Tibial nerve (tissue), 4 donors: ENCODE data around the gene OLFM1. TPM values are rescaled to one million over a fixed set of nuclear protein-coding genes. Genes with fewer than 3 reads are reported as not detected.

Experiments used
- DNase-seq, 2 donors: peaks; one replicate each; pipeline ENCODE4 v3.0.0-alpha.2; 2019; ENCODE audit warnings: low spot score in 2 of 2
- H3K27ac ChIP-seq, 4 donors: fragments of 200-600 bp; sonication (generic) in 3 of 4; one replicate each; pipeline ENCODE4 v1.5.1; 2017 to 2019; ENCODE audit warnings: mild to moderate bottlenecking in 1 of 4
- H3K27me3 ChIP-seq, 2 donors: fragments of 200-600 bp; sonication (generic) in 1 of 2; one replicate each; pipeline versions ENCODE4 v1.5.1 to v1.6.0; 2017 to 2019
- H3K36me3 ChIP-seq, 3 donors: fragments of 200-600 bp; sonication (generic); one replicate each; pipeline ENCODE4 v1.5.1; 2018 to 2019
- H3K4me1 ChIP-seq, 4 donors: fragments of 200-600 bp; sonication (generic) in 3 of 4; one replicate each; pipeline ENCODE4 v1.5.1; 2017 to 2019
- H3K4me3 ChIP-seq, 4 donors: fragments of 200-600 bp; sonication (generic) in 3 of 4; one replicate each; pipeline ENCODE4 v1.5.1; 2017 to 2019; ENCODE audit warnings: mild to moderate bottlenecking in 1 of 4, moderate library complexity in 1 of 4
- H3K9me3 ChIP-seq, 4 donors: fragments of 200-600 bp; sonication (generic) in 3 of 4; one replicate each; pipeline ENCODE4 v1.5.1; 2017 to 2019
- EP300 ChIP-seq, 2 donors: sonication (generic); formaldehyde crosslinking; IDR thresholded peaks; one replicate each; pipeline ENCODE4 v1.6.1; 2017; ENCODE audit warnings: antibody characterized with exemption in 2 of 2, mild to moderate bottlenecking in 1 of 2
- POLR2A ChIP-seq, 2 donors: fragments of 450-650 bp; IDR thresholded peaks; one replicate each; pipeline ENCODE4 v1.6.1; 2017; ENCODE audit warnings: antibody characterized with exemption in 2 of 2, mild to moderate bottlenecking in 2 of 2, moderate library complexity in 2 of 2
- WGBS, 2 donors: methylation state at CpG; one replicate each; pipeline ENCODE4 v1.1.5; 2018; 5-methylcytosine and 5-hydroxymethylcytosine counted together
- total RNA-seq, 4 donors: library from RNA; depleted of rRNA; stranded (reverse); fragments of >200 nt; gene quantifications; one replicate each; pipeline ENCODE4 v1.1.0, GENCODE V29; 2016
- TF ChIP-seq, protein P1 (sequence below), 5 experiments: fragments of 200-600 bp in 3 of 5; fragments of 450-650 bp in 2 of 5; sonication (generic) in 3 of 5; IDR thresholded peaks; one replicate each; pipeline ENCODE4 v1.5.1; 2016 to 2019; ENCODE audit warnings: antibody characterized with exemption in 5 of 5, mild to moderate bottlenecking in 3 of 5, moderate library complexity in 2 of 5

OLFM1 gene
- total RNA-seq, 4 donors from 2014 or later, result 30.3 to 63.8 (median 38.3) TPM

DNA sequence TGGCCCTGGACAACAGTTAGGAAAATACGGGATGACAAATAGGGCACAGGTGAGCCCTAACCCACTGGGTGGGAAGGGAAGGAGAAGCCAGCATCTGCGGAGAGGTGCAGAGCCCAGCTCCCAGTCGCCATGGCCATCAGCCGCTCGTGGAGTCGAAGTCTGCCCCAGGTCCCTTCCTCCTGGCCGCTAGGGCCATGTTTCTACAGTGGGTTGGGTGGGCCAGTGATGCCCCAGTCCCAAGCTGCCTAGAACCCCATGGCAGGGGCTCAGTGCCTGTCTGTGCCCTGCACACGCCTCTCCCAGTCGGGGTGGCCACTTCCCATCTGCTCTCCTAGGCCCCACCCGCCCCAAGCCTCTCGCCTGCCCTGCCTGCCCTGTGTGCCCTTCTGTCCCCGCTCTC is 34.8 kb downstream of the OLFM1 start:
- peaks cover 0 to 28% (median 0%) of the 10 kb centered on the region in 3 donors for H3K36me3 ChIP-seq
- TF ChIP-seq, protein P1, sequence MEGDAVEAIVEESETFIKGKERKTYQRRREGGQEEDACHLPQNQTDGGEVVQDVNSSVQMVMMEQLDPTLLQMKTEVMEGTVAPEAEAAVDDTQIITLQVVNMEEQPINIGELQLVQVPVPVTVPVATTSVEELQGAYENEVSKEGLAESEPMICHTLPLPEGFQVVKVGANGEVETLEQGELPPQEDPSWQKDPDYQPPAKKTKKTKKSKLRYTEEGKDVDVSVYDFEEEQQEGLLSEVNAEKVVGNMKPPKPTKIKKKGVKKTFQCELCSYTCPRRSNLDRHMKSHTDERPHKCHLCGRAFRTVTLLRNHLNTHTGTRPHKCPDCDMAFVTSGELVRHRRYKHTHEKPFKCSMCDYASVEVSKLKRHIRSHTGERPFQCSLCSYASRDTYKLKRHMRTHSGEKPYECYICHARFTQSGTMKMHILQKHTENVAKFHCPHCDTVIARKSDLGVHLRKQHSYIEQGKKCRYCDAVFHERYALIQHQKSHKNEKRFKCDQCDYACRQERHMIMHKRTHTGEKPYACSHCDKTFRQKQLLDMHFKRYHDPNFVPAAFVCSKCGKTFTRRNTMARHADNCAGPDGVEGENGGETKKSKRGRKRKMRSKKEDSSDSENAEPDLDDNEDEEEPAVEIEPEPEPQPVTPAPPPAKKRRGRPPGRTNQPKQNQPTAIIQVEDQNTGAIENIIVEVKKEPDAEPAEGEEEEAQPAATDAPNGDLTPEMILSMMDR (IDR thresholded peaks at IDR 0.05), result no peak
- no peak for TF ChIP-seq EP300 (IDR thresholded peaks at IDR 0.05)
- TF ChIP-seq POLR2A (IDR thresholded peaks at IDR 0.05), result no peak
- H3K27me3 ChIP-seq, result no peaks in the 10 kb centered on the region
- peaks cover 0 to 4% (median 2%) of the 10 kb centered on the region in 4 donors for H3K4me1 ChIP-seq
- peaks cover 0 to 9% (median 0%) of the 10 kb centered on the region in 4 donors for H3K9me3 ChIP-seq
- 84 to 87% methylated on average over 12 of the region's 12 CpGs for WGBS, 2 donors
- no peak overlapping the region for H3K27ac ChIP-seq
- DNase-seq, result no peak
- H3K4me3 ChIP-seq, result no peak overlapping the region

DNA sequence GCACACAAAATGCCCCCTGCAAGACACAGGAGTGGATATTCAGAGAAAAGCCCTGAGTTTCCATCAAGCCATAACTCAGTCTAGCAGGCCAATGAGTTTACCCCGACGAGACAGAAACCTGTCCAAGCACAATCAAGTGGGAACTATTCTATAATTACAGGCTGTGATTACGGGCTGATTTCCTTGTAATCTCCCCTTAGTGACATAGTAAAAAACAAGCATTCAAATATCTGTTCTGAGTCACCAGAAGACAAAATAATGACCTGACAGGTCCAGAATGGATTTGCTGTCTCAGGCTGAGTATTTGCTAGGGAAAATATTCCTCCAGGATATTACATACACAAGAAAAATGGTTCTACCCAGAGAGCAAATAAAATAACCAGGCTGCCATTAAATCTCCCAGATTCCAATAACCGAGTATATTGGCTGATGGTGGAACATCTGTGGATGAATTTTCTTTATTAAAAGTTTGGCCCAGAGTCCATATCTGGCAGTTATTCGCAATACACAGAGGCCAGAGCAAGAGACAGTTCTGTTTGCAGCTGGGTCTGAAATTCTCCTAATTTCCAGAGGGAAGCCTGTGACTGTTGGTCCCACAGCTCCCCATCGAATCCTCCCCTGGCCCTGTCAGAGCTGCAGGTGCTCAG is 35.8 kb downstream of the OLFM1 start:
- Histone ChIP-seq H3K36me3 (peaks cover 0 to 28% (median 0%) of the 10 kb centered on the region in 3 donors), H3K4me1 (peaks cover 0 to 4% (median 2%) of the 10 kb centered on the region in 4 donors), H3K4me3 (no peak overlapping the region), H3K27me3 (no peaks in the 10 kb centered on the region), H3K27ac (peak overlapping the region in 2 of 4 donors; percentile 56 to 76), H3K9me3 (peaks cover 0 to 9% (median 0%) of the 10 kb centered on the region in 4 donors)
- no peak for DNase-seq
- WGBS, 2 donors, result 56% methylated on average over 6 of the region's 6 CpGs
- TF ChIP-seq, protein P1 (IDR thresholded peaks at IDR 0.05), result no peak
- no peak for TF ChIP-seq POLR2A (IDR thresholded peaks at IDR 0.05)
- no peak for TF ChIP-seq EP300 (IDR thresholded peaks at IDR 0.05)

DNA sequence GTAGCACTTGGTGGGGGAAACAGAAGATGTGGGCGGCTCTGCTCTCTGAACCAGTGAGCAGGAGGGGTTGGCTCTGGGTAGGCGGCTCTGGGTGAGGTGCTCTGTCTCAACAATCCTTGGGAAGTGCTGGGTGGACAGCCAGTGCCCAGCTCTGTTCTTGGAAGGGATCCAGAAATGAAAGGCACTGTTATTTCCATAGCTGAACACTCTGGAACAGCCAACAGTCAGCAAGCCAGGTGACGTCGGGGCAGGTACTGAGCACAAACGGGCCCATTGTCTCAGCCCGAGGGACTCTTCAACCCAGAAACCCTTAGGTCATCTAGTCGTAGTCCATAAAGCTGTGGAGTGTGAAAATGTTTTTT is 36.3 kb downstream of the OLFM1 start:
- peaks cover 0 to 28% (median 0%) of the 10 kb centered on the region in 3 donors for H3K36me3 ChIP-seq
- H3K27me3 ChIP-seq, result no peaks in the 10 kb centered on the region
- H3K4me3 ChIP-seq, result no peak overlapping the region
- peak overlapping the region in 2 of 4 donors; percentile 56 to 76 for H3K27ac ChIP-seq
- 26 to 39% methylated on average over 7 of the region's 7 CpGs for WGBS, 2 donors
- TF ChIP-seq EP300 (IDR thresholded peaks at IDR 0.05), result peak in 1 of 2 donors; percentile 44
- TF ChIP-seq, protein P1 (IDR thresholded peaks at IDR 0.05), result no peak
- no peak for TF ChIP-seq POLR2A (IDR thresholded peaks at IDR 0.05)
- peaks cover 0 to 4% (median 2%) of the 10 kb centered on the region in 4 donors for H3K4me1 ChIP-seq
- peaks cover 0 to 9% (median 0%) of the 10 kb centered on the region in 4 donors for H3K9me3 ChIP-seq
- DNase-seq, result no peak

DNA sequence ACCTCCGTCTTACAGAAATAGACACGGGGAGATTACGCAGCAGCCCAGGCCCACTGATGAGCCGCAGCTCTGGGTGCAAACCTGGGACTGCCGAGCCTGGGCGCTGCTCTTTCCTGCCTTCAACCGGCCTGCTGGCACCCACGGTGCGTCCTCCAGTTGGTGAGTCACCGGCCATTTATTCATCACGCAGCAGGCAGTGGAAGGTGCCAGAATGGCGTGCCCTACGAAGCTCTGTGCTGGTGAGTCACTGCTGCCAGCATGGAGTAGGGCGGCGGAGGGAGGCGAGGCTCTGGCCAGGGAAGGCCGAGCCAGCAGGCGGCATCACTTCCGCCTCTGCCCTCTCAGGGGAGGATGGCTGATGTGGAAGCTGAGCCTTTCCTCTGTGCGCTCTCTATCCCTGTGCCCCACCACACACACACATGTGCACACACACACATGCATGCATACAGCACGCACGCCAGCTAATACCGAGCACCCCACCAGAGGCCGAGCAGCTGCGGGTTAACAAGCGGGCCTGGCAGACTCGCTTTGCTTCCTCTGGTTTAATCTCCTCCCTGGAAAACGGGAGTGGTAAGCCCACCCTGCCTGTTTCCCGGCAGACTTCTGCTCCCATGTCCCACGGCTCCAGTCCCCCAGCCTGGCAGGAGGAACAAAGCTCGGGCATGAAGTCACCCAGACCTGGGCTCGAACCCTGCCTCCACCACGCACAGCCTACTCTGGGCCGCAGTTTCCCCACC is 39.2 kb downstream of the OLFM1 start:
- no peak for DNase-seq
- H3K9me3 ChIP-seq, result no peaks in the 10 kb centered on the region
- H3K4me3 ChIP-seq, result no peak overlapping the region
- H3K36me3 ChIP-seq, result peaks cover 0 to 4% (median 0%) of the 10 kb centered on the region in 3 donors
- H3K27me3 ChIP-seq, result no peaks in the 10 kb centered on the region
- no peak for TF ChIP-seq POLR2A (IDR thresholded peaks at IDR 0.05)
- TF ChIP-seq, protein P1 (IDR thresholded peaks at IDR 0.05), result no peak
- peak in 1 of 2 donors; percentile 51 for TF ChIP-seq EP300 (IDR thresholded peaks at IDR 0.05)
- no peak overlapping the region for H3K27ac ChIP-seq
- 68 to 69% methylated on average over 28 to 31 of the region's 34 CpGs for WGBS, 2 donors
- peaks cover 0 to 4% (median 2%) of the 10 kb centered on the region in 4 donors for H3K4me1 ChIP-seq
